Right ventricle myocardium superior (tissue), 1 donor: ENCODE results near the gene TMEM212. TPM values are rescaled to one million over a fixed set of nuclear protein-coding genes. Genes with fewer than 3 reads are reported as not detected.

ENCODE experiments used
- ATAC-seq: fragments of 200-7000 bp; cut with Tn5 transposase; one replicate; pipeline ENCODE4 v1.9.1; 2020; ENCODE audit warnings: mild to moderate bottlenecking; ENCODE audit not compliant: poor library complexity
- DNase-seq: peaks from one replicate; pipeline ENCODE4 v3.0.0-alpha.2; 2020
- intact Hi-C: fragments of 100-400 bp; cut with DNase I; formaldehyde crosslinking; loops from one replicate; pipeline ENCODE4 v1.11.2; 2022
- total RNA-seq: library from RNA; stranded (reverse); fragmentation: NEBNext Ultra II Directional; extraction: Animal tissue kit (Norgen Biotek cat#: 25700); gene quantifications from one replicate; pipeline ENCODE4 v1.2.1, GENCODE V29; 2021
- donor health status: DM: no; HTN: yes; CAD: no; lungs with severe emphysema.

TMEM212 gene
- total RNA-seq, 1 donor from 2014 or later: not detected

DNA sequence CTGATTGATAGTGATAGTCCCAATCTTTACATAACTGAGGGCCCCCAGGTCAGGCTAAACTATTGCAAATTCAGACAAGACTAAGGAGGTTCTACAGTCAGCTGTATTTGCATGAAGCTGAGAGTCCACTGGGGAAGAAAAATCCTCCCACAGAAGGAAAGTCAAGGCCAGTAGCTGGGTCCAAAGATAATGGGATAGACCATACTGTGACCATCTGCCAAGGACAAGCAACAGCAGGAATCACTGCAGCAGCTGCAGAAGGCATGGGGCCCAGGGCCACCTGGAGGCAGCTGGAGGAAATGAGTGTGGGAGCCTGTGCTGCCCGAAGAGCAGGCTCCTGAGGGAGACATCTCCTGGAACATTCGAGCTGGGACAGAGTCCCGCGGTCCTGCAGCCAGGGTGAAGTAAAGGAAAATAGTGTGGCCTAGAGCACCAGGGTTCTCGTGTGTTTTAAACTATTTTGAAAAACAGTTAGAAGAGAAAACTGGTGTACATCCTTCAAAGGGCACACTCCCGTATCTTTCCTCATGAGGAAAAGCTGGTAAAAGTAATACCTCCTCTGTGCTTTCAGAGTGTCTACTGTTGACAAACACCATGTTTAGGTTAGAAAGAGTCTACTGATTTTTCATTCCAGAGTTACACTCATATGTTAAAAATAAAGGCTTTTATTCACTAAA is 13.2 kb upstream of the TMEM212 start:
- ATAC-seq: peak; percentile 87
- intact Hi-C loops: no loop called here

DNA sequence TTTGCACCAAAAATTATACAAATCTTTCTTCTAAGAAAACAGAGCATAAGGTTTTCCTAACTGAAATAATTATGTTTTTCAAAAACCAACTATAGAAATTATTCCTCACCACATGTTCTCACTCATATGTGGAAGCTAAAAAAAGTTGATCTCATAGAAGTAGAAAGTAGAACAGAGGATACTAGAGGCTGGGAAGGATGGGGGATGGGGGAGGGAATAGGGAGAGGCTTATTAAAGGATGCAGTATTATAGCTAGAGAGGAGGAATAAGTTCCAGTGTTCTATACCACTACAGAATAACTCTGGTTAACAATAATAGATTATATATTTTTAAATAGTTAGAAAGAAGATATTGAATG is 12.7 kb upstream of the TMEM212 start:
- intact Hi-C loops: no loop called here
- no peak for DNase-seq
- no peak for ATAC-seq

More for the DNA sequence above, 13.2 kb upstream of the TMEM212 start:
- DNase-seq: peak; percentile 91

DNA sequence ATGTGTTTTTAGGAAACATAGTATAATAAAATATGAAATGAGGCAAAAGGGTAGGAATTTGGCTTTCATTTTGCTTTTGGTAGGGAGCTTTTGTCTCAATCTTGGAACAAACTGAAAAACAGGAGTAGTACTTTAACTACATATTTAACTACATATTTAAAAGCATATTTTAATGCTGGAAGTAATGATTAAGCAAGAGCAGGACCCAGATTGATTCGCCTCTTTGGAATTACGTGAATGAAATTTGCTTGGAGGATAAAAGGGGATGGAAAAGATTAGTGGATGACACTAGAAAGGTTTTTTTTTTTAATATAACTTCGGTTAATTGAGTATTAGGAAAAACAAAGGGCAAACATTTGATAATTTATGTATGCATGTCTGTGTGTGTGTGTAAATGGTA is 11.2 kb upstream of the TMEM212 start:
- intact Hi-C loops: no loop called here
- DNase-seq (no peak), ATAC-seq (no peak)

DNA sequence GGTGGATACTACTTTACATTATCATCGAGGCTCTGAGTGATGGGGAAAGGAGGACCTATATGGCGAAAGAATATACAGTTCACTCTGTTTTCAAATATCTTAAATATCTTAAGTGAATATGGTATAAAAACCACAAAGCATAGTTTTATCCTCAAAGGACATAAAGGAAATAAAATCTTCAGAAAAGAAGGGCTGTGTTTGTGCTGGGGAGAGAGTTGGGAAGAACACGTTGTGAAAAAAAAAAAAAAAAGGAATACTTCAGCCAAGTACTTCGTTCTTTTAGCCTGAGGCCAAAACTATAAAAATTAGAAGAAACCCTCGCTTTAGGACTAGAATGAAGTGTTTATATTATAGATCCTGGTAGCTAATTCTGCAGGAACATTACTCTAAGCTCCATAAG is 10.2 kb upstream of the TMEM212 start:
- ATAC-seq (no peak), DNase-seq (no peak)
- intact Hi-C loops: no loop called here

DNA sequence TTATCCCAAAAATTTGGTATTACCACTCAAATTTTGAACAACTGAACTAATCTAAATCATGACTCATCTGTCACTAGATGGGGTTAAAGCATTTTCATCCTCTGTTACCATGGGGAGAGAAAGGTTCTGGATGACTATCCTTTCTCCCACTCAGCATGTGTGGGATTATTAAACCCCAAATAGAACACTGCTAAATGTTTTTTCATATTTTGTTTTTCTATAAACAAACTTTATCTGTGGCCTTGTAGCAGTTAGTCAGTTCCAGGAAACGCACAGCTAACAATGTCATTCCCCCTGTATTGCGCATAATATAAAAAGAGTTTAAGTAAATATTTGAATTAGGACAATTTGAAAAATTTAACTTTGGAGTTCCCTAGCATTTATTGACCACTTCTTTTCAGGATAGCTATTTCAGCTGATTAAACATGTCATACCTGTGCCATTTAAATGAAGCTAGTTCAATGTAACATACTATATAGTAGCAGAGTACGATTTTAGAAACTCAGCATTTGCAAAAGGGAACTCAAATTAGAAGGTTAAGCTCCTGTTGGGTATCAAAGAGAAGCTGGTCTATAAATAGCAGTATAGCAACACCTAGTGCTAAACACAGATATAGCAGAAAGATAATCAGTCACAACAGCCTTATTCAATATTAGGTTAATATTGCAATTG is 9.2 kb upstream of the TMEM212 start:
- ATAC-seq (peak; percentile 19), DNase-seq (no peak)
- intact Hi-C loops: no loop called here

DNA sequence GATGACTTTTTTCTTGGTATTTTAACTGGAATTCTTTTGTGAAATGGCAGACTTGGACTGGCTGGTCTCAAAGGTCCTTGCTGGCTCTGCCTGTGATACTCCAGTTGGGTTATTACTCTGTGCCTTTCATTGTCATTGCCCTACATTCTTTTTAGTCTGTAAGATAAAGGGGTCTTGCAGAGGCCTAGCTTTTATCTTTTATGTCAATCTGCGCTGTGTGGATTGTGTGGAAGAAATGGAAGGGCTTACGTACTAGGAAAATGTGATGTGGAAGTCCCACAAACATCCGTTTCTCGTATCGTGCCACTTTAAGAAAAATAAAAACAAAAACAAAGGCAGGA is 8.7 kb upstream of the TMEM212 start:
- intact Hi-C loops: no loop called here
- ATAC-seq (no peak), DNase-seq (no peak)

DNA sequence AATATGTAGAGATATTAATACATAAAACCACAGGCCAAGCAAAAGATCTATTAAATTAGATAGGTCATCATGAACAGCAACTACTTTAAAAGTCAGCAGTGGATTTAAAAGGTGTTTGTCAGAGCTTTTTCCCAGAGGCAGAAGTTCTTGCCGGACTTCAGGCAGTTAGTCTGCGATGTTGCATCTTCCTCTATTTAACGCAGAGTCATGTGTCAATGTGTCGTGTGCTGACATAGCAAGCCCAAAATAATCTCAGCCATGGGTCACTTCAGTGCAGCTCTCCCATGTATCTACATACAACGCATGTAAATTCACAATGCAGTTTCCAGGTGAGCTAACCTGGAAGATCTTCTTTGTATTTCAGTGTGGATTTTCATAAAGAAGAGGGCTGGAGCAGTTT is 8.0 kb upstream of the TMEM212 start:
- ATAC-seq (no peak), DNase-seq (no peak)
- intact Hi-C loops: no loop called here

DNA sequence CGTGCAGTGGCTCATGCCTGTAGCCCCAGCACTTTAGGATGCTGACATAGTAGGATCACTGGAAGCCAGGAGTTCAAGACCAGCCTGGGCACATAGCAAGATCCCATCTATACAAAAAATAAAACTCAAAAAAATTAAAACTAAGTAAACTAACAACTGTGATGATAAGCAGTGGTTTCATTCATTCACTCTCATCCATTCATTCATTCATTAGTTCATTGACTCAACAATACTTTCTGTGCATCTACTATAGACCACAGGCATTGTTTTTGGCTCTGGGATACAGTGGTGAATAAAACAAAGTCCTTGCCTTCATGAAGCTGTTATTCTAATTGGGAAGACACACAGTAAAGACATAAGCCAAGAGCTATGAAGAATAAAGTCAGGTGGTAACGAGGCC is 7.5 kb upstream of the TMEM212 start:
- ATAC-seq (no peak), DNase-seq (no peak)
- intact Hi-C loops: no loop called here

DNA sequence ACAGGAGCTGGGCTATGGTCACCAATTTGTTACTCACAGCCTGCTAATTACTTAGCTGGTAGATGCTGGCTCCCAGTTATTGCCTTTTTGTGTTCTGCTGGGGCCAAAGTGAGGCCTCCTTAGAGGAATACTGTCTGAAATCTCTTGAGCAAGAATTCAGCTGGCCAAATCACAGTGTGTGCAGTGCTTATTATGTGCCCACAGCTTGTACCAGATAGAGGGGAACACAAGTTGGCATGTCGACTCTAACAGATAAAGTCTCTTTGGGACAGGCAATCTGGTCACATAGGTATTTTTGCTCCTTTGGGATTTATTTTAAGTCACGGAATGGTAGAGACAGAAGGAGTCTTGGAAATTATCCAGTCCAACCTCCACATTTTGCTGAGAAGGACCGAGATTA is 6.3 kb upstream of the TMEM212 start:
- ATAC-seq (peak; percentile 57), DNase-seq (no peak)
- intact Hi-C loops: no loop called here

DNA sequence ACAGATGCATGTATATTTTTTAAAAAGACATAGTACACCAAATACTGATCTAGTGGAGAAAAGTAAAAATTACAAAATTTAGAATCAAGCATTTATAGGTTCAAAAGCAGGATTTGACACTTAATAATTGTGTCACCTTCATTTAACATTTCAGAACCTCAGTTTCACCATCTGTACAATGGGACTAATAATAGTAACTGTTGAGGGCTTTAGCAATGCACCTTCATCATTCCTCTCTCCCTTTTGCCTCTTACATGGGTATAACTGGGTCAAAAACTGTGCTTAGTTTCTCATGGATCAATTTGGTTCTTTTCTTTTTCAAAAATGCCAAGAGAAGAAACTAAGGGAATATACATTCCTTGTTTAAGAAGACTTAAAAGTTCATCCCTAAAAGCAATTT is 5.5 kb upstream of the TMEM212 start:
- no peak for DNase-seq
- intact Hi-C loops: no loop called here
- ATAC-seq: no peak

DNA sequence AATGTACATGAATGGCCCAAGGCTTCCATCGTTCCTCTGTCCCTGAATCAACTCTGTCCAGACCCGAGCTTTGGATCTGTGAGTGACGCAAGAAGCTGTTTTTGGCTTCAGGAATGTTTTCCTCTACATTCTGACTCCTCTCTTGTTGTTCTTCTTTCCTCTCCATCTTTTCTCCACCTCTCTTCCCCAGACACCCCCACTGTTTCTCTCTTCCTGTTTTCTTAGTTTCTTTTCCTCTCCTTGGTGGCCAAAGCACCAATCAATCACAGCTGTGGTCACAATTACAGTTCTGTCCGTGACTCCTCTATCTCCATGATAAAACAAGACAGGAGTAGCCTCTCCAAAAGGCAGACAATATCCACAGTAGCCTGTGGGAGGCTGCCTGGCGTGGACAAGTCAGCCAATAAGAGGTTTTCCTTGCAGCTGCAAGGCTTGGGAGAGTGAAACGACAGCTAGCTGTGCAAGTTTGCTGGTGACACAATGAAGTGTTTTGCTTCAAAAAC is 4.9 kb upstream of the TMEM212 start:
- intact Hi-C loops: no loop called here

DNA sequence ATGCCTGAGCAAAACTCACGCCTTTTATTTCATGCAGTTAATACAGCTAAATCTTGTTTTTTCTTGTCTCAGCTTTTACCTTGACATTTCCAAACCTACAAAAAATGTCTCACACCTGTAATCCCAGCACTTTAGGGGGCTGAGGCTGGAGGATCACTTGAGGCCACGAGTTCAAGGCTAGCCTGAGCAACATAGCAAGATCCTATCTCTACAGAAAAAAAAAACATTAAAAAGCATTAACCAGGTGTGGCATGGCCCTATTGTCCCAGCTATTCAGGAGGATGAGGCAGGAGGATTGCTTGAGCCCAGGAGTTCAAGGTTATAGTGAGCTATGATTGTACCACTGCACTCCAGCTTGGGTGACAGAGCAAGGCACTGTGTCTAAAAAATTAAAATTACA is 3.9 kb upstream of the TMEM212 start:
- DNase-seq (no peak), ATAC-seq (no peak)
- intact Hi-C loops: no loop called here

More for the DNA sequence above, 4.9 kb upstream of the TMEM212 start:
- DNase-seq (peak; percentile 67), ATAC-seq (peak; percentile 80)

DNA sequence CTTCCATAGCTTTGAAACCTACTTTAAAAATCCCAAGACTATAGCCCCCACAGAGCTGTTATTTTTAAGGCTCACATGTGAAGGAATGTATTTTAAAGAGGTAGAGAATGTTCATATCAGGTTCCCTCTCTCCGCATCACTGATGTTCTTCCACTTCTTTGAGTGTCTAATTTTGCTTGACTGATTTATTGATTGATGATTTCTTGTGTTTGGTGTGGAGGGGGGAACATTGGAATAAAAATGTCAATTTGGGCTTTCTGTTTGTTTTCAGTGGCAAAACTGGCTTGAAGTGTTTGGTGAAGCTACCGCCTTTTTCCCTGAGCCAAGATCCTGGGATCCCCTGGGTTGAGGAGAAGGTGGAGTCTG is 2.7 kb upstream of the TMEM212 start:
- no peak for DNase-seq
- intact Hi-C loops: no loop called here
- ATAC-seq: no peak

DNA sequence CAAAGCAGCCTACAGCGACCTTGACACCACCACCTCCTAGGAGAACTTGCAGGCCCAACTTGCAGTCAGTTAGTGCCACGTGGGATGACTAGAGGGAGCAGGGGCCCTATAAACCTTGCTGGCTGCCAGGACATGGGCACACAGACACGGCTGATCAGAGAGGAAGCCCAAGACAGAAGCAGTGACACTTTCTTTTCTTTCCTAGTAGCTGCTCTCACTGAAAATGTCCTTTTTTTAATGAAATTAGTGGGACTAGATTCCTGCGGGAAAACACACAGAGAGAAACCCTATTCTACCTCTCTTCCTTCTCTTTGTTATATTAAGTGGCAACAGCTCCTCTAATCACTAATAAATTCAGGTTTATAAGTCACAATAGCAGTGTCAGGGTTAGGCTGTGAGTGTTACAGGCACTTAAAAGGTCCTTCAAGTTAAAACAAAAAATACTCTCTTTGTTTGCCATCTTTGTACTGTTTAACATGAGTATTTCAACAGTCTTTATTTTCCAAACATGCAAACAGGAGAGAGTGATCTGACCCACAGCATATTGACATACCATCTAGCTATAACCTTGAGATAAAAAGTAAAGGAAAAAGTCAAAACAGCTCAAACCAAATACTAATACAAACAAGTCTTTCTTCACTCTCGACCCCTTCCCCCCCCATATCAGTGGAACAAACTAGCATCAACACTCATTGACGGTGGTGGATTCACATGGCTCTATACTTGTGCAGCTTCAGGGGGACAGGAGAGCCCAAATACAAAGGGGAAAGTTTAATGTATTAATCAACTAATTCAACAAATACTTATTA is 2.1 kb upstream of the TMEM212 start:
- intact Hi-C loops: no loop called here
- ATAC-seq: no peak

DNA sequence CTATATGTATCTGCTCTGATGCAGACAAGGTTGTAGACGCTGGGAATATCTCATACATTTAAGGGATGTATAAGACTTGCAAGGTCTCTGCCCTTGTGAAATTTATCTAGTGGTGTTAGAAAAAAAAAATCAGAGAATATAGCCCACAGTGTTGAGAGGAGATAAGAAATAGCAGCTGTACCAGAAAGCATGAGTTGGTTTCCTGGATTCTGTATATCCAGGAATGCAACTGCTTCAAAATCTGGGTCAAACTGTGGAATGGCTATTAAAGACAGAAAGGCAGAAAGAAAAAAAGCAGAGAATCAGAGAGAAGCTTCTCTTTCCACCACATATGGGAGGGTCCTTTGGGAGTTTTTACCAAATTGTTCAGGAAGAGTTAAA is 1.5 kb upstream of the TMEM212 start:
- intact Hi-C loops: no loop called here
- no peak for ATAC-seq
- DNase-seq: no peak

More for the DNA sequence above, 2.1 kb upstream of the TMEM212 start:
- no peak for DNase-seq

DNA sequence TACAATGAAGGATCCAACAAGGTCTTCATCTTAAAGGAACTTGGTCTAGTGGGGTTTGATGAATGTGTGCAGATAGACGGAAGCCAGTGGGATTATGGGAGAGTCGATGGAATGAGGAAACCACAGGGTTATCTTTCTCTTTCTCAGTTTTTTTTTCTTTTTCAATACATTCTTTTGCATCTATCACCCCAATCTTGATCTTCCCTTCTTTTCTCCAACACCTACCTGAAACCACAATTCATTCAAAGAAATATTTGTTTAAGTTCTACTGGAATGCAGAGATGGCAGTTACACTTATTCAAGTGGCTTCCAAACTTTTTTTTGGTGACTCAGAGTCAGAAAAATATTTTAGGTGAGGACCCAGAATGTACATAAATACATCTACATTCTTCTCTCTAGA is 1.7 kb downstream of the TMEM212 start:
- DNase-seq (no peak), ATAC-seq (no peak)
- intact Hi-C loops: no loop called here

DNA sequence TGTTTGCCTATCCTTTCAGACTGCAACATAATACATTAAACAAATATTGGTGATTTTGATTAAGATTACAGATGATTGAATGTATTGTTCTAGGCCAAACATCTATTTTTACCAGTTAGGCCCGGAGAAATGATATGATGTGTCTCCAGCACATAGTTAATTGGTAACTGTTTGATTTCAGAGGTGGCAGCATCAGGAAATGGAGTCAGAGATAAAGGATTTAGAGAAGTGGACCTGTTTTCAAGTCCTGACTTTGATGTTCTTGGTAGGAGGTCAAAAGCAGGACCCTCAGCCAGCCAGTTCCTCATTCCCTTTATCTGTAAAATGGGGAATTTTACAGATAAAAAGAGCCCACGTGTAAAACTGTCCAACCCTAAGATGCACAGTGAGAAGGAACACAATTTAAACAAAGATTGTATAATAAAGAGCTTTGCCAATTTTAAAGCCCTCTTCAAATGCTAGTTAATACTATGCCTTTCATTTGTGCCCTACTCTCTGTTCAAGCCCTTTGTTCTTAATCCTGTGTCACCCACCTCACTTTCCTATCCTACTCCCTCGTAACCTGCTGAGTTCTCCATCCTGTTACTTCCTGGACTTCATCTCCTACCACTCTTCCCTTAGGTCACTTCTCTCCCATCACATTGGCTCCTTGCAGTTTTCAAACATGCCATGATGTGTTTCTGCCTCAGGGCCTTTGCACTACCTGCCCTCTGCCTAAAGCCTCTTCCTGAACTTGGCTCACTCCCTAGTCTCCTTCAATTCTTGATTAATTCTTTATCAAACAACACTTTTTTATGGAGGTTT is 2.5 kb downstream of the TMEM212 start:
- ATAC-seq: no peak
- intact Hi-C loops: no loop called here
- DNase-seq: no peak

DNA sequence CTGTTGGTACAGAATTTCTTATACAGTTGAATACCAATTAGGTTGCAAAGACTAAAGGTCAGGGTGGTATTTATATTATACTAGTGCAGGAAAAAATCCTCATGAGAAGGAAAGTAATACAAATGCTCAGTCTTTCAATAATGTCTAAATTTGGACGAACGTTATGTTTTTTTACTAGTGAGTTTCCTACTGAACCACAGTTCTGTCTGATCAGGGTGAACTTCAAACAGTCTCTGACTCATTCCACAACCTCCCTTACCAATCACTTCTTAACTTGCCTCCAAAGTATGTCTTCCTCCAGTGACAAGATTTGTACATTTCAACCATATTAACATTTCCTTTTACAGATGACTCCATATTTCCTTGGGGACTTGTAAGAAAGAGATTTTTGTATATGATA is 3.4 kb downstream of the TMEM212 start:
- intact Hi-C loops: no loop called here
- no peak for DNase-seq
- no peak for ATAC-seq

DNA sequence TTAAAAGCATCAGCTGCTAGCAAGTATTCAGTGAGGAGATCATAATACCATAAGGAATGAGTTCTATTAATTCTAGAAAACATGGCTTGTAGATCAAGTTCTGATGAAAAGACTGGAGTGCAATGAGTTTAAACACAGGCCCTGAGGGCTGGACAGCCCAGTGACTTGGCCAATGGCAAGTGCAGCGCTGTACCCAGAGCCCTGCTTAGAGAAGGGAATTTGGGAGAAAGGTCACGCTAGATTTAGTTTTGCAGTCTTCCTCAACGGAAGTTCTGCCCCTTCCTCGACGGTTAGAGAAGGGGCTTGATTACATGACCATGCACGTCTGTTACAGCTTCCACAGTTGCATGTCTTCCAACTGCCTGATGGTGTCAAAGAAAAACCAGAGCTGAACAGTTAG is 4.0 kb downstream of the TMEM212 start:
- peak; percentile 70 for ATAC-seq
- DNase-seq: no peak
- intact Hi-C loops: no loop called here
